ENCODE results near the gene NPAS3. TPM values are rescaled to one million over a fixed set of nuclear protein-coding genes. Genes with fewer than 3 reads are reported as not detected.
A peak's percentile ranks its signal among the peaks of the same experiment; 100 is the strongest.

NPAS3 gene
- polyA plus RNA-seq, 4 donors = 1.6 to 9.6 (median 8.4) TPM

DNA sequence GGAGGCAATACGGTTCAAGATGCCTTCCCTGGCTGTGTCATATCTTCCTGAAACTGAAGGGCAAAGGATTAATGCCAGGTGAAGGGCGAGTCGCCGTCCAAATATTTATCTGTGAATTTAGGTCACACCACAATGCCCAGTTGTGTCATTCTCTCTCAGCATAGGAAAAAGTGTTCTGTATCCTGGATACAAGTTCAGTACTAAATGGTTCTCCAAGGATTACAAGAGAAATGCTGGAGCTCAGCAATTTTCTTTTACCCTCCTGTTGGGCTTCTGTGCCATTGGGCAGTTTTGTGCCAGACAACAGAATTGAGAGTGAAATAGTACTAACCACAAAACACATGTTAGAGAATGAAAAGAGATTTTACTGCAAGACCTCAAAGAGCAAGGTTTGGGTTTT, 518.3 kb downstream of the NPAS3 start:
- no peak for DNase-seq (ENCODE audit: low read depth in 4 of 4, low spot score in 3 of 4)

DNA sequence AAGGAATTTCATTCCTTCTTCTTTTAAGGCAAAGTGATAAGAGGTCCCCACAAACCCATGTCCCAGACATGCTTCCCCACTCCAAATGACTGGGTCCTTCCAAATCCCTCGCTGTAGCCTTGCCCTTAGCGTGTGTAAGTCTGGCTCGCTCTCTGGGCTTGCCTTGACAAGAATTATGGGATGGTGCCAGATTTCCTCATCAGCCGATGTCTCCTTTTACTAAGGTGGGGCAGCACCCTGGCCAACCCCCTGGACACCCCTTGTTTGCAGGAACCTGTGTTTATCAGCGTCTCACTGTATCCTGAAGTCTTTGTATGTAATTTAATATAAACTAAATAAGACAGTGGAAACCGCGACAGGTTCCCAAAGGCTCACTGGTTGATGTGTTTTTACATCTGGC, 518.9 kb downstream of the NPAS3 start:
- no peak for DNase-seq (ENCODE audit: low read depth in 4 of 4, low spot score in 3 of 4)

DNA sequence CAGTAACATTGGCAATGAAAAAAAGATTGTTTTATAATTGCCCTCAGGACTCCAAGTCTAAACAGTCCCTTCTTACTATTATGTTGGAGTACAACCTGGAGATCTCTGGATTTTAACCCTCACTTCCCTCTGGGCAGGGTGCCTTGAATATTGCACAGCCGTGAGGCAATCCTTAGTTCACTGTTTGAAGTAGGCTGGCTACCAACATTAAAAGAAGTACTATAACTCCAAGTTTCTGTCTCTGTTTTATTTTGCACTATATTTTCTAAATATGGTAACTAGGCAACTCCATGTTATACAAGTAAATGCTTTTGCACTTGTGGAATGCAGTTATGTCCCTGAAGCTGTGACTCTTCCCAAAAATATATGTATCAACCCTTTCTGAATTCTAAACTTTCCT, 521.5 kb downstream of the NPAS3 start:
- no peak for DNase-seq (ENCODE audit: low read depth in 4 of 4, low spot score in 3 of 4)

DNA sequence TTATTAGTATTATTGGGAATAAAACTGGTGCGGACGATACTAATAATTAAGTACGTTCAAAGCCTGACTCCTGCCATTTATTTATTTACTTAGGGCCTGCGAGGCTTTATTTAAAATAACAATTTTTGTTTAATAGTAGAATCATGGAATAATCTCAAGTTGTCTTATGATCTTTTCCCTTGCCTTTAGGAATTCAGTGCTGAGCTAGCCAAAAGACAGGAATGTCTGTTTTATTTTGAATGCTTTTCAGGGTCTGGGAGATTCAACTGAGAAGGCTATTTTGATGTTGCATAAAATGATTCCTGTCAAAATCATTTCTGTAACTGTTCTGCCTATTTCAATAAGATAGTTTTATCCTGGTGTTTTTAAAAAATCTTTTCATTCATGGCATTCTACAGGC, 522.4 kb downstream of the NPAS3 start:
- DNase-seq (ENCODE audit: low read depth in 4 of 4, low spot score in 3 of 4) = no peak

DNA sequence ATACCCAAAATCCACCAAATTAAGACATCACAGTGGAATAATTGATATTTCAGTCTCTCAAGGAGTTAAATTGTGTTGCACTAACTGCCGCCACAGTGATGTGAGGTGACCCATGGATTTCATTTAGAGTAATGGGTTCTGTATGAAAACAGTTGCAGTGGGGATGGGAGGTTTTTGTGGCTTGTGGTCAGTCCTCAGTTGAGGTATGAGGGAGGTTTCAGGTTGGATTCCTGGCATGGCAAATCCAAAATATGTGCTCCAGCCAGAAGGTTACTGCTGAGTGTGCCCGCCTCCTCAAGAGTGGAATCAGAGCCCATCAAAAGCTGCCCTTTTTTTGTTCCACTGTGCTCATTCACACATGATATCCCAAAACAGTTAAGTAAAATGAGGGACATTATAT, 525.1 kb downstream of the NPAS3 start:
- DNase-seq (ENCODE audit: low read depth in 4 of 4, low spot score in 3 of 4) = no peak

DNA sequence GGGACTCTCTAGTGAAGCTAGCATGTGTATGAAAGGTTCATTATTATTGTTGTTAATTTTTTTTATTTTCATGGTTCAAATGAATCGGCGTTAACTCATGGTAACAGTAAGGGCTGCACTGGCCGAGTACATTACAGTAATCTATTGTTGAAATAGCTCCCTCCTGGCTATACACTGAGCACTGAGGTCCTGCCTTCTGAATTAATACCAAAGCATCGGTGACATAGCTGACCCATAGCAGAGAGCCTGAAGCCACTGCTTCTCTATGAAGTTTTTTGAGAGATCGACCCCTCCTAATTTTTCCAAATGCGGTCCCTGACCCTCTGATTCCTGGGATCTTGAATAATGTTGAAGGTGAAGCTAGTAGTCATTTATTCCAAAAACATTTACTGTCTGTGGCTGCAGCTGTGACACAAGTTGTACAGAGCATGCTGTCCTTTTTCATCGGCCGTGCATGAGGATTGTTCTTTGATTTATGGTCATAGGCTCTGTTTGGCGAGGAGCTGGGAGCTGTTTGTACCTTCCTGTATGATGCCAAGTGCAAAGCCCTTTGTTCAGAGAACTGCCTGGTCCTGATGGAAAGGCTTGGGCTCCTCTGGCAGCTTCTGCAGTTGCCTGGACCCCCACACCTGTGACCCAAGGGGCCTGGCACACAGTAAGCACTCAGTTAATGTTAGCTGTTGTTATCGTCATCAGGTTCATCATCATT, 525.7 kb downstream of the NPAS3 start:
- DNase-seq (ENCODE audit: low read depth in 4 of 4, low spot score in 3 of 4) = no peak

DNA sequence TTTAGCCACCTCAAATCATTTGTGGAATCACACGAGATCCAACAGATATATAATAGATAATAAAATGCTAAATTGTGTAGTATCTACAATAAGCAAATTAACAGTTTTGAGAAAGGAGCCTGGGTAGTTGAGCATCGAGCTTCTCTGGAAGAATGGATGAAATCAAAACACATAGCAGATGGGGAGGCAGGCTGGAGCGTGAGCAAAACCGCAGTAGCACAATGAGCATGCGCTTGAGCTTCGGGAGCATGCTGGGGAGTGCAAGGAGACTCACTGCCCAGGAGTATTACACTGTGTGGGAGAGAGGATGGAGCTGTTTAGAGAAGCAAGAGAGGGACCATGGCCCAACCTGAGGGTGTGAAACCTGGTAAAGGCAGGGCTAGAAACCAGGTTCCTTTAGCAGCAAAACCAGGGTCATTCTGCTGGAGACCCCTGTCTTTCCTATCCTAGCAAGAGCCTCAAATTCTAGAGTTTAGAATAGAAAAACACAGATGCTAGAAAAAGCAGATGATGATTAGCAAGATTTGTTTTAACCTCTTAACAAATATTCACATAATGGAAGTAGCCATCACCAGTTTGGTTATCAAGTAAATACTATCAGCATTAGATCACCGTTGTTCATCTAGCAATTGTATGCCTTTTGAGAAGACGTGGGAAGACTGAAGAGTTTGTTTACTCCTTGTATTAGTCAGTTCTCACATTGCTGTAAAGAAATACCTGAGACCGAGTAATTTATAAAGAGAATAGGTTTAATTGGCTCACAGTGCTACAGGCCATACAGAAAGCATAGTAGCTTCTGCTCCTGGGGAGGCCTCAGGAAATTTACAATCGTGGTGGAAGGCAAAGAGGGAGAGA, 527.4 kb downstream of the NPAS3 start:
- DNase-seq (ENCODE audit: low read depth in 4 of 4, low spot score in 3 of 4) = no peak

DNA sequence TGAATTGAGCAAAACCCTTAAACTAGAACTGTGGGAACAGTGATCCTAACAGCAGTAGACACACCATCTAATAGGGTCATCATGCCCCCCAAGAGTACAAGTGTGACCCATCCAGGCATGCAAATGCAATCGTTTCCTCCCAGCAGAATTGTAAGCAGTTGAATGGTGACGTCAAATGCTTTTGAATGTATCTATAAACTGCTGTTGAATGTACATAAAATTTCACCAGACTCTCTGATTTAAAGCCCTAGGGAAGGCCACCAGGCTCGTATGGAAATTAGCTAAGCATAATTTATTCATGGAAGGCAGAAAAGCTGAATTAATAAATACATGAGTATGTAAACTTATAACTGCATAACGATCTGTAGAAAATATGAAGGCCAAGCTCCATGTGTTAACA, 529.3 kb downstream of the NPAS3 start:
- DNase-seq (ENCODE audit: low read depth in 4 of 4, low spot score in 3 of 4) = no peak

DNA sequence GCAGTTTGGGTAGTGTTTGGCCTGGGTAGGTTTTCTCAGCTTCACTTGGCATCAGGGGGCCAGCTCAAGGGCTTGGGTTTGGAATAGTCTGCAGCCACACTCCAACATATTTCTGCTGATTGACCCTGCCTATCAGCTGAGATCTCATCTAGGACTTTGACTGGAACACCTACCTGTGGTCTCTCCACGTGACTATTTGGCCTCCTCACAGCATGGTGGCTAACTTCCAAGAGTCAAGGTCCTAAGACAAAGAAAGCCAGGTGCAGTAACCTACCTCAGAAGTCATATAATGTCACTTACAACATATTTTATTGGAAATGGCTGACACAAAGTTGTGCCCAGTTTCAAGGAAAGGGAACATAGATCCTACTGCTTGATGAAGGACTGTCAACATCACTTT, 531.2 kb downstream of the NPAS3 start:
- no peak for DNase-seq (ENCODE audit: low read depth in 4 of 4, low spot score in 3 of 4)

DNA sequence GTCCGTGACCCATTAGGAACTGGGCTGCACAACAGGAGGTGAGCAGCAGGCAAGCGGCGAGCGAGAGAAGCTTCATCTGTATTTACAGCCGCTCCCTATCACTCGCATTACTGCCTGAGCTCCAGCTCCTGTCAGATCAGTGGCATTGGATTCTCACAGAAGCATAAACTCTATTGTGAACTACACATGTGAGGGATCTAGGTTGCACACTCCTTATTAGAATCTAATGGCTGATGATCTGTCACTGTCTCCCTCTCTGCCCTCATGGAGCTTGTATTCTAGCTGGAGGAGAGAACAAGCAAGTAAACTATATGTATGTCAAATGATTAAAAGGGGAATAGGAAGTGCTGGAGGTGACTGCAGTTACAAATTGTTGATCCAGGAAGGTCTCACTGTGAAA, 533.1 kb downstream of the NPAS3 start:
- DNase-seq (ENCODE audit: low read depth in 4 of 4, low spot score in 3 of 4) = no peak

DNA sequence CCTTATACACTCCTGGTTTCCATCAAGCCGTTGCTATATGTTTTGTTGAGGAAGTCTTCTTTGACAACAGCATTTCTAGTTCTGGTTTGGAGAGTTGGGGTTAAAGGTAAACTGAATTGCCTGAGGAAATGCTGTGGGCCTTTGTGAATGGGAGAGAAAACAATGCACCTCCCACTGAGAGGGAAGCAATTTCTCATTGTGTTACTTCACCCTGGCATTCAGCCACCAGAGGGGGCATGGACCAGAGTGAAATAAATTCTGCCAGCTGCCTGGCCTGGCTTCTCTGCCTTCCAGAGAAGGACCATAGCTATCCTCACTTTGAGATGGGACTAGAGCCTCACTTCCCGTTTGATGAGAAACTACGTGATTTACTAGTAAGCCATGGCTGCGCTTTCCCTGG, 536.9 kb downstream of the NPAS3 start:
- peak; percentile 37 to 50 (median 44) for DNase-seq (ENCODE audit: low read depth in 4 of 4, low spot score in 3 of 4)

DNA sequence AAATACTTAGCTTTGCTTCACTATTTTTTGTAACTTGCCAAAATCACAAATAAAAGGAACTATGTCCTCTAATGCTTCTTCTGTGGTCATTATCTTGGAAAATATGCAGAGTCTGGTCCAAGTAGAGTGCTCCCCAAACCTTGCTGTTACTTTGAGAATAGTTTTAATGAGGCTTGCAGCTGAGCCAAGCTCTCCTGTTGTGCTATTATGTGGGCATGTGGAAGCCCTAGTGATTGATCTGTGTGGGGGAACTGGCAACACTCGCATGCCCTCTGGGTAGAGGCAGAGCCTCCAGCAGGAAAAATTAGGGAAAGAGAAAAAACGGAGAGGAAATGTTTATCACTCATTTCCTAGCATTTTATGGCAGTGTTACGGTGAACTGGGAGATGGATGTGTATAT, 539.1 kb downstream of the NPAS3 start:
- no peak for DNase-seq (ENCODE audit: low read depth in 4 of 4, low spot score in 3 of 4)

DNA sequence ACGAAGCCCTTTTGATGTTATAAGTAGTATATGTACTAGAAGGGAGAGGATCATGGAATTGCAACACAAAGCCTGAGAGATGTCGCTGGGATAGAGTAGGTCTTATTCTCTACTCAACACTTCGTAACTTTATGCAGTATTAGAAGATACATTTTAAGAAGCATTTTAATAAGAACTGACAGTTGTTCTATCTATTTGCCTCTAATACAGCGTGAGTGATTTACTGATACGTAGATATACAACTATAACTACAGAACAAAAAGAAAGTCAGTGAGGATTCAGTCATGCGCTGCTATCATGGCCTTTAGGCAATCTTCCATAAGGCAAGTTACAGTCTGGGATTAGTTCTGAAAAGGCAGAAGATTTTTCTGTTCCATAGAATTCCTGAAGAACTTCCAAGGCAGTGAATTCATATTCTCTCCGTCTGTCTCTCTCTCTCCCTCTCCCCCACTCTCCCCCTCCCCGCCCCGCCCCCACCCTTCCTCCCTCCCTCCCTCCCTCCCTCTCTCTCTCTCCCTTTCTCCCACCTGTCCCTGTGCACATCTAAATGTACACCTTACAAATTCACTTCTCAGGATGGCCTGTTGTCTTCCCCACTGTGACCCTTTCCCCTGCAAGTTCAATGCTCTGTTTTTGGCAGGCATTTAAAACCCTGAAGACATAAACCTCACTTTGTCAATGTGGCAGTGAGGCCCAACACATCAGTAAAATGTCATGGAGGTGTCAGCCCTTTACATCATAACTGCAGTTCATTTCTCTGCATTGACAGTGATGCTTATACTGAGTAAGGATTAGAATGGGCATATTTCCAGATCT, 541.6 kb downstream of the NPAS3 start:
- DNase-seq (ENCODE audit: low read depth in 4 of 4, low spot score in 3 of 4) = no peak

DNA sequence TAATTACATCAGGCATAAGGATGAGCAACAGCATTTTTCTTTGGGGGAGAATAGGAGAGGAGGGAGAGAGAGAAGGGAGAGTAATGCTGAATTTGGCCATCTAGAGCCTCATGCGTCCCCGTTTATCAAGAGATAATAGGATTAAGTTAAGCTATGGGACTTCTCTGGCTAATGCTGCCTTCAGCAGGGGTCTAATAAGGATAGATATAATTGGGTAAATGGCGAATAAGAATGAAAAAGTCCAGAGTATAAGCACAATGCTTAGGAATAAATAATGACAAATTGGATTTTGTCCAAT, 542.2 kb downstream of the NPAS3 start:
- DNase-seq (ENCODE audit: low read depth in 4 of 4, low spot score in 3 of 4) = no peak

DNA sequence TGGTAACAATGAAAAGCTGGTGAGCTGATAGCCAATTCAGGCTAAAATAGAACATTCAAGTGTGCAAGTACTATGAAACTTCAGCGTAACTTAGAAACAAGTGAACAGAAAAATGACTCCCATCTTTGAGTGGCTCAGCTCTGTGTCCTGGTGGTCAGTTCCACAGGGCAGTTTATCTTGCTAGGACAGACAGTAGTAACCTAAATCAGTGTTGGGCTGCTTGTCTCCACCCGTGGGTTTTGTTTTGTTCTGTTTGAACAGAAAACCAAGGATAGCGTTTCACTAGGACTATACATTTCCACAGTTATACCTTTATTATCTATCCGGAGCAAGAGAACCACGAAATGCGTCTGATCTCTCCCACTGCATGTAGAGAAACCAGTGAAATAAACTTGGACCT, 544.4 kb downstream of the NPAS3 start:
- DNase-seq (ENCODE audit: low read depth in 4 of 4, low spot score in 3 of 4) = no peak

DNA sequence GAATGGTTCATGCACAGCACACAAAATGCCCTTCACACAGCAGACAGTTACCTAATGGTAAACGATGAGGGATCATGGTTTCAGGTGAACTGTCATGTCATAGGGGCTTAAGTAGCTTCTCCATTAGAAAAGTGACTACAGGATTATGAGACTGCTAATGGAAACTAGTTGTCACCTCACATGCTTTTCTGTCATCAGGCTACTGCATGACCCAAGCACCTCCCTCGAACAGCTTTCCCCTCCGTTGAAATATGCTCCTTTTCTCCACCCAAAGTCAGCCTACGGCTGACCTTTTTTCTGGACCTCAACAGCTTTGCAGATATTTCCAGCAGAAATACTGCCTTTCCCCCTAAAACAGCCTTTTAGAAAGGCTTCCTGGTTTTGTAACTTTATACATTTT, 544.9 kb downstream of the NPAS3 start:
- DNase-seq (ENCODE audit: low read depth in 4 of 4, low spot score in 3 of 4) = no peak

DNA sequence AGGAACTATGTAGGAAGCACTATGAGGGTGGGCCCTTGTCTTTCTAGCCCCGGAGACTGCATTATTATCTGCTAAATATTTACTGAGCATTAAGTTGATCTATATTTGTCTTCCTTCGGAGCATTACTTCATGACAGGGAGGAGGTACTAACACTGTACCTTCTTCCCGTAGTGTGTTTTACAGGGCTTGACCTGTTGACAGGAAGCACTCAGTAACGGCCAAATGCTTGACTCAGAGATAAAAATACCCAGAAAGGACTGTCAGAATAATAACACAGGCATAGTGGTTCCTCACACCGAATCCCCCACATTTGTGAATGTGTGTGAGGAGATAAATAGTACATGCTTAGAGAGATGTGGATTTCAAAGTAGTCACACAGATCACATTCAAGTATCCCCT, 545.6 kb downstream of the NPAS3 start:
- DNase-seq (ENCODE audit: low read depth in 4 of 4, low spot score in 3 of 4) = no peak

DNA sequence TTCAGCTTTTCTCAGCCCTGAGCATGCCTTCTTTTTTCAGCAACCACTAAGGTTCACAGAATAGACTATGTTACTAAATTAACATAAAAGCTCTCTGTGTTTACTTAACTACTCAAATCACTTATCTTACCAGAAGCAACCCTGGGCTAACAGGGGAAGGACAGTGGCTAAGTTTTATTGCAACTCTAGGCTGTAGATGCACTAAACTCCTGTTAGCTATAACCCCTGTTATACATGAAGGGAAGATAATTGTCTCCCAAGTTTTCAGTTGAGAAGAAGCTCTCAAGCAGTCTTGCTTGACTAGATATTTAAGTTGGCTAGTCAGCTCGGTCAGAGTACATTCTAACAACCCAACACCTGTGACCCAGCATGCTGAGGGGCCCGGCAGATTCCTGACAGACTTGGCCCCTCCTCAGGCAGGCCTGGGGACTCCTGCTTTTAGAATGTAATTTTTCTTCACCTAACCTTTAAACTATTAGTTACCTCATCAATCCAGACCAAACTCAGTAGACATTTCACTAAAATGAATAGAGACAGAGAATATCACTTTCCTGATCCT, 547.7 kb downstream of the NPAS3 start:
- no peak for DNase-seq (ENCODE audit: low read depth in 4 of 4, low spot score in 3 of 4)

DNA sequence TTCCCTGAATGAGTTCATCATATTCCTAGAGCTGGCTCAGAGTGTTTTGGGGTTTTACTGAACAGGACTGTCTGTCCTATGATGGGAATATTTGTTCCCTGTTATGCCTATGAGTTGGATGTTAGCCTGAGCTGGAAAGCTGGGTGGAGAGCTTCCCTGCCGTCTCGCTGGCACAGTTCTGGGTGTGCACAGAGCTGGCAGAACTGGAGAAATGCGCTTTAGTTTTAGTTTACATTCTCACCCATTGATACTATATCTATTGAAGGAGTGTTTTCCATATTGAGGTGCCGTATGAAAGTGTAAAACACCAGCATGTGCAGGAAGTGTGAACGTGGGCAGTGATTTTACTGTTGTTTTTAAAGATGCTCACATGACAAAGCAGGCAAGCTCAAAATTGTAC, 549.9 kb downstream of the NPAS3 start:
- no peak for DNase-seq (ENCODE audit: low read depth in 4 of 4, low spot score in 3 of 4)

DNA sequence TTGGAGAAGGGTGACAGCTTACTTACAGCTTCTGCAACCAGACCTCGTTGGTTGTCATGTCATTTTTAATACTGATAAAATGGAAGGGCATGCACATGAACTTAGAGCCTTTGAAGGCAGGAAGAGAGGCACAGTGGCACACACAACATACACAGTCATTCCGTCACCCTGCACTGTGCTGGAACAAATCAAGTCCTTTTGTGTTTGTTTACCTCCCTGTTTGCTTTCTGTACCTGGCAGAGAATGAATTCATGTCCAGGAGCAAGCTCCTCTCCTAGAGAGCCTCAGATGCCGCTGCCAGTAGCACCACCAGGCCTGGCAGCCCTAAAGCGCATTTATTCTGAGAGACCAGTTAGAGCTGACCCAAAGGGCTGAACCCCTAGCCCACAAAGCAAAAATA, 551.9 kb downstream of the NPAS3 start:
- DNase-seq (ENCODE audit: low read depth in 4 of 4, low spot score in 3 of 4) = no peak

DNA sequence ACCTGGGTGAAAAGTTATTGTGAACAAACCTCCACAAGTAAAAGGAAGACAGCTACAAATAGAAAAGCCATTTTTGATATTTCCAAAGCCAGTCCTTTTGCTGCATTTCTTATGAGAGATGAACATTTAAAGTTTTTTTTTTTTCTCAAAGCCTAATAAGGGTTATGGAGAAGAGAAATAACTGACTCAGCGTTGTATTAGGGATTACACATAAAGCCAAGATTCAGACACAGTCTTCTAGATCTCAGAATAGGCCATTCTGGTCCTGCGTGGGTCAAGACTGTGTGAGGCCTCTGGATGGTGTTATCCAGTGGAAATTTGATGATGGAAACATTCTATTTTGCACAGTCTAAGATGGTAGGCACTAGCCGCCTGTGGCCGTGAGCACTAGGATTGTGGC, 552.4 kb downstream of the NPAS3 start:
- no peak for DNase-seq (ENCODE audit: low read depth in 4 of 4, low spot score in 3 of 4)
